Measurements from ENCODE around the gene MYO9A. TPM values are rescaled to one million over a fixed set of nuclear protein-coding genes. Genes with fewer than 3 reads are reported as not detected.

MYO9A gene
- total and polyA plus RNA-seq, 10 of the 15 experiments (the other 5 are each of a cell fraction or from before 2014, with no cell fraction given) = 3.3 to 25.3 (median 12.2) TPM

- no peak overlapping the region for H2AFZ ChIP-seq (ENCODE audit: control insufficient read depth, low read depth, low read length)
- no peak overlapping the region for H3K4me3 ChIP-seq
- in situ Hi-C loops (cut with MboI) (no loop called here), intact Hi-C loops (cut with micrococcal nuclease; ENCODE audit: unreplicated experiment) (no loop called here)
- no peaks in the 10 kb centered on the region for H3K79me2 ChIP-seq (ENCODE audit: control insufficient read depth, insufficient read depth, low read length)
- H3K9ac ChIP-seq (ENCODE audit: control insufficient read depth, insufficient read depth, low read length) = no peak overlapping the region
- H3K27me3 ChIP-seq (replicated peaks in 1 of 2; ENCODE audit: control insufficient read depth in 2 of 2, insufficient read depth in 2 of 2, low read length in 1 of 2) = no peaks in the 10 kb centered on the region
- no peak overlapping the region for H3K27ac ChIP-seq (ENCODE audit: control insufficient read depth, insufficient read depth)
- TF ChIP-seq, protein P1, sequence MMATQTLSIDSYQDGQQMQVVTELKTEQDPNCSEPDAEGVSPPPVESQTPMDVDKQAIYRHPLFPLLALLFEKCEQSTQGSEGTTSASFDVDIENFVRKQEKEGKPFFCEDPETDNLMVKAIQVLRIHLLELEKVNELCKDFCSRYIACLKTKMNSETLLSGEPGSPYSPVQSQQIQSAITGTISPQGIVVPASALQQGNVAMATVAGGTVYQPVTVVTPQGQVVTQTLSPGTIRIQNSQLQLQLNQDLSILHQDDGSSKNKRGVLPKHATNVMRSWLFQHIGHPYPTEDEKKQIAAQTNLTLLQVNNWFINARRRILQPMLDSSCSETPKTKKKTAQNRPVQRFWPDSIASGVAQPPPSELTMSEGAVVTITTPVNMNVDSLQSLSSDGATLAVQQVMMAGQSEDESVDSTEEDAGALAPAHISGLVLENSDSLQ (IDR thresholded peaks at IDR 0.05) = peak; percentile 79
- TF ChIP-seq, protein P2, sequence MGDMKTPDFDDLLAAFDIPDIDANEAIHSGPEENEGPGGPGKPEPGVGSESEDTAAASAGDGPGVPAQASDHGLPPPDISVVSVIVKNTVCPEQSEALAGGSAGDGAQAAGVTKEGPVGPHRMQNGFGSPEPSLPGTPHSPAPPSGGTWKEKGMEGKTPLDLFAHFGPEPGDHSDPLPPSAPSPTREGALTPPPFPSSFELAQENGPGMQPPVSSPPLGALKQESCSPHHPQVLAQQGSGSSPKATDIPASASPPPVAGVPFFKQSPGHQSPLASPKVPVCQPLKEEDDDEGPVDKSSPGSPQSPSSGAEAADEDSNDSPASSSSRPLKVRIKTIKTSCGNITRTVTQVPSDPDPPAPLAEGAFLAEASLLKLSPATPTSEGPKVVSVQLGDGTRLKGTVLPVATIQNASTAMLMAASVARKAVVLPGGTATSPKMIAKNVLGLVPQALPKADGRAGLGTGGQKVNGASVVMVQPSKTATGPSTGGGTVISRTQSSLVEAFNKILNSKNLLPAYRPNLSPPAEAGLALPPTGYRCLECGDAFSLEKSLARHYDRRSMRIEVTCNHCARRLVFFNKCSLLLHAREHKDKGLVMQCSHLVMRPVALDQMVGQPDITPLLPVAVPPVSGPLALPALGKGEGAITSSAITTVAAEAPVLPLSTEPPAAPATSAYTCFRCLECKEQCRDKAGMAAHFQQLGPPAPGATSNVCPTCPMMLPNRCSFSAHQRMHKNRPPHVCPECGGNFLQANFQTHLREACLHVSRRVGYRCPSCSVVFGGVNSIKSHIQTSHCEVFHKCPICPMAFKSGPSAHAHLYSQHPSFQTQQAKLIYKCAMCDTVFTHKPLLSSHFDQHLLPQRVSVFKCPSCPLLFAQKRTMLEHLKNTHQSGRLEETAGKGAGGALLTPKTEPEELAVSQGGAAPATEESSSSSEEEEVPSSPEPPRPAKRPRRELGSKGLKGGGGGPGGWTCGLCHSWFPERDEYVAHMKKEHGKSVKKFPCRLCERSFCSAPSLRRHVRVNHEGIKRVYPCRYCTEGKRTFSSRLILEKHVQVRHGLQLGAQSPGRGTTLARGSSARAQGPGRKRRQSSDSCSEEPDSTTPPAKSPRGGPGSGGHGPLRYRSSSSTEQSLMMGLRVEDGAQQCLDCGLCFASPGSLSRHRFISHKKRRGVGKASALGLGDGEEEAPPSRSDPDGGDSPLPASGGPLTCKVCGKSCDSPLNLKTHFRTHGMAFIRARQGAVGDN (IDR thresholded peaks at IDR 0.05) = no peak
- peak; percentile 80 for TF ChIP-seq ATF7 (IDR thresholded peaks at IDR 0.05; ENCODE audit: low read depth)
- TF ChIP-seq ASH2L (IDR thresholded peaks at IDR 0.05; ENCODE audit: borderline replicate concordance, low read depth) = no peak
- no peak for TF ChIP-seq SREBF1 (IDR thresholded peaks at IDR 0.05; ENCODE audit: low read length)
- TF ChIP-seq, protein P3, sequence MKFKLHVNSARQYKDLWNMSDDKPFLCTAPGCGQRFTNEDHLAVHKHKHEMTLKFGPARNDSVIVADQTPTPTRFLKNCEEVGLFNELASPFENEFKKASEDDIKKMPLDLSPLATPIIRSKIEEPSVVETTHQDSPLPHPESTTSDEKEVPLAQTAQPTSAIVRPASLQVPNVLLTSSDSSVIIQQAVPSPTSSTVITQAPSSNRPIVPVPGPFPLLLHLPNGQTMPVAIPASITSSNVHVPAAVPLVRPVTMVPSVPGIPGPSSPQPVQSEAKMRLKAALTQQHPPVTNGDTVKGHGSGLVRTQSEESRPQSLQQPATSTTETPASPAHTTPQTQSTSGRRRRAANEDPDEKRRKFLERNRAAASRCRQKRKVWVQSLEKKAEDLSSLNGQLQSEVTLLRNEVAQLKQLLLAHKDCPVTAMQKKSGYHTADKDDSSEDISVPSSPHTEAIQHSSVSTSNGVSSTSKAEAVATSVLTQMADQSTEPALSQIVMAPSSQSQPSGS (IDR thresholded peaks at IDR 0.05; ENCODE audit: low read length) = no peak
- peak; percentile 46; the same call in 1 of the 2 replicates for TF ChIP-seq MTA2 (IDR thresholded peaks at IDR 0.05; ENCODE audit: low read depth)
- no peak for TF ChIP-seq ETV6 (conservative IDR thresholded peaks at IDR 0.05 in 1 of 2, IDR thresholded peaks at IDR 0.05 in 1 of 2; ENCODE audit: borderline replicate concordance in 1 of 2, low read depth in 1 of 2)
- no peaks in the 10 kb centered on the region for H4K20me1 ChIP-seq (ENCODE audit: control insufficient read depth, insufficient read depth)
- CTCF ChIA-PET = interaction anchor here (1.4 kb wide), 1 partner anchor 147 kb away, joined by 3 read pairs; no protein-coding TSS in a partner anchor
- H3K9me3 ChIP-seq (replicated peaks; ENCODE audit: control insufficient read depth, insufficient read depth, low read length) = no peaks in the 10 kb centered on the region
- RAD21 ChIA-PET (ENCODE audit: unreplicated experiment) = no interaction called here
- SMC1A ChIA-PET (ENCODE audit: uncharacterized antibody, unreplicated experiment) = interaction anchor here (1.0 kb wide), 1 partner anchor 64 kb away, joined by 3 read pairs; no protein-coding TSS in a partner anchor
- ATAC-seq = peak; percentile 94
- no TSS peak for BruUV-seq (replicated peaks)
- no peaks in the 10 kb centered on the region; the same call in 1 of the 2 replicates for H3K4me1 ChIP-seq (ENCODE audit: control insufficient read depth, insufficient read depth, low read length)
- no peaks in the 10 kb centered on the region; a peak in 1 of 4 replicates for H3K36me3 ChIP-seq (ENCODE audit: control insufficient read depth in 2 of 2, insufficient read depth in 2 of 2, low read length in 1 of 2)
- H3K4me2 ChIP-seq (ENCODE audit: control insufficient read depth, insufficient read depth) = no peak overlapping the region
- no peak for FAIRE-seq
- POLR2A ChIA-PET = no interaction called here
- peak; percentile 20 for DNase-seq (ENCODE audit: low read depth, low spot score)
- WGBS (ENCODE audit: insufficient coverage, insufficient replicate concordance, low lambda C conversion rate, missing lambda C conversion rate) = 100% methylated on average over 2 of the region's 2 CpGs
Measured at GRCh38 chr15:72009222-72009621, 108.7 kb downstream of the MYO9A start.

Data from GM12878 (cell line).